Myocyte (in vitro differentiated cells): ENCODE measurements around the gene SMAD3. TPM values are rescaled to one million over a fixed set of nuclear protein-coding genes. Genes with fewer than 3 reads are reported as not detected.
A peak's percentile ranks its signal among the peaks of the same experiment; 100 is the strongest.
"Not testable (repeated sequence)": the region's sequence is repeated elsewhere in the genome, so short reads cannot be mapped to it uniquely, and the experiment has no call there.

Experiments
- DNase-seq: peaks from one replicate; pipeline ENCODE4 v3.0.0-alpha.2; 2012; ENCODE audit warnings: low read depth
- polyA plus RNA-seq: library from polyadenylated mRNA; unstranded; fragments of >200 nt; gene quantifications from one replicate; pipeline ENCODE4 v1.2.1, GENCODE V29; 2012; ENCODE audit warnings: missing spikeins
- total RNA-seq: library from RNA; depleted of rRNA; stranded (reverse); fragments of >200 nt; gene quantifications from 2 replicates; pipeline ENCODE4 v1.2.3, GENCODE V29; 2014

The SMAD3 gene
- 24.4 and 31.0 TPM in 2 replicates for total RNA-seq
- polyA plus RNA-seq, result 28.7 TPM

- DNase-seq, result peak; percentile 93
Measured at GRCh38 chr15:67065531-67066005, at the start of gene SMAD3. TSS of gene SMAD3 (plus strand) at chr15:67065602. CDS start at chr15:67066155, 553 bp downstream.

GRCh38 chr15:67017311-67017710 lies 48.1 kb upstream of the SMAD3 start:
- DNase-seq, result no peak

- DNase-seq, result peak; percentile 73
Measured at GRCh38 chr15:67018026-67018425, 47.4 kb upstream of the SMAD3 start.

- peak; percentile 84 for DNase-seq
Measured at GRCh38 chr15:67018441-67018840, 47.0 kb upstream of the SMAD3 start.

GRCh38 chr15:67019069-67019468 lies 46.3 kb upstream of the SMAD3 start:
- DNase-seq, result no peak

GRCh38 chr15:67019884-67020520 lies 45.4 kb upstream of the SMAD3 start:
- DNase-seq, result peak; percentile 91

- not testable (repeated sequence) for DNase-seq
Measured at GRCh38 chr15:67020668-67021067, 44.7 kb upstream of the SMAD3 start.

- no peak for DNase-seq
Measured at GRCh38 chr15:67021455-67021854, 43.9 kb upstream of the SMAD3 start.

- no peak for DNase-seq
Measured at GRCh38 chr15:67022587-67023105, 42.8 kb upstream of the SMAD3 start.

- DNase-seq, result peak; percentile 61
Measured at GRCh38 chr15:67023517-67024313, 41.7 kb upstream of the SMAD3 start.

GRCh38 chr15:67024314-67024997 lies 40.9 kb upstream of the SMAD3 start:
- peak; percentile 94 for DNase-seq

- DNase-seq, result no peak
Measured at GRCh38 chr15:67024998-67025368, 40.4 kb upstream of the SMAD3 start.

- peak; percentile 65 for DNase-seq
Measured at GRCh38 chr15:67025719-67026609, 39.4 kb upstream of the SMAD3 start.

- DNase-seq, result no peak
Measured at GRCh38 chr15:67026610-67026967, 38.8 kb upstream of the SMAD3 start.

- DNase-seq, result not testable (repeated sequence)
Measured at GRCh38 chr15:67028440-67028839, 37.0 kb upstream of the SMAD3 start.

- no peak for DNase-seq
Measured at GRCh38 chr15:67030036-67030762, 35.2 kb upstream of the SMAD3 start.

- DNase-seq, result no peak
Measured at GRCh38 chr15:67031331-67031730, 34.1 kb upstream of the SMAD3 start.

GRCh38 chr15:67032608-67033007 lies 32.8 kb upstream of the SMAD3 start:
- no peak for DNase-seq

GRCh38 chr15:67033012-67033411 lies 32.4 kb upstream of the SMAD3 start:
- DNase-seq, result no peak

GRCh38 chr15:67033571-67034044 lies 31.8 kb upstream of the SMAD3 start:
- DNase-seq, result no peak
